A549 (cell line): ENCODE results near the gene PTPDC1. TPM values are rescaled to one million over a fixed set of nuclear protein-coding genes. Genes with fewer than 3 reads are reported as not detected.
"Not testable (repeated sequence)": the region's sequence is repeated elsewhere in the genome, so short reads cannot be mapped to it uniquely, and the experiment has no call there.

Source experiments
- ATAC-seq, 2 experiments: fragments of 200-7000 bp in 1 of 2; fragments of >200 bp in 1 of 2; cut with Nextera tagmentation in 1 of 2; cut with Tn5 transposase in 1 of 2; 3 replicates each; pipeline versions ENCODE4 v1.8.0 to v1.9.1; 2018 to 2020; ENCODE audit warnings: mild to moderate bottlenecking in 1 of 2, moderate library complexity in 1 of 2
- CTCF ChIA-PET: fragments of 300-600 bp; sonication (Branson Sonifier 250); formaldehyde crosslinking; extraction: SDS; loops from one replicate; lab custom pipeline; 2021; ENCODE audit warnings: antibody characterized with exemption, inconsistent platforms; lab: Yijun Ruan, JAX
- POLR2A ChIA-PET: fragments of 350-600 bp; formaldehyde crosslinking; extraction: SDS; loops from one replicate; lab custom pipeline; 2021; ENCODE audit warnings: antibody characterized with exemption, inconsistent platforms; lab: Yijun Ruan, JAX
- DNase-seq, 2 experiments: peaks; one replicate each; pipeline versions ENCODE4 v3.0.0 to v3.0.0-alpha.2; 2011 to 2016; ENCODE audit warnings: low read depth in 1 of 2, low spot score in 1 of 2
- FAIRE-seq: peaks from 2 replicates; lab custom pipeline; 2011; peaks lifted over from hg19 to GRCh38; lab: Jason Lieb, UNC
- H3K27ac ChIP-seq, 2 experiments: fragments of >200 bp; sonication (Bioruptor Twin); formaldehyde crosslinking; 3 replicates each; pipeline ENCODE4 v1.5.1; 2016 to 2017
- H3K4me1 ChIP-seq: fragments of >200 bp; sonication (Bioruptor Twin); formaldehyde crosslinking; 3 replicates; pipeline ENCODE4 v1.6.1; 2016
- H3K4me2 ChIP-seq: fragments of >200 bp; sonication (Bioruptor Twin); formaldehyde crosslinking; 3 replicates; pipeline ENCODE4 v1.6.1; 2016
- H3K4me3 ChIP-seq: fragments of >200 bp; sonication (Bioruptor Twin); formaldehyde crosslinking; 3 replicates; pipeline ENCODE4 v1.5.1; 2016
- H3K9me3 ChIP-seq: fragments of >200 bp; sonication (Bioruptor Twin); formaldehyde crosslinking; 3 replicates; pipeline ENCODE4 v1.6.1; 2016
- BHLHE40 ChIP-seq: IDR thresholded peaks from 2 replicates; pipeline ENCODE4 v1.6.1; 2012; ENCODE audit warnings: low read depth, low read length, inconsistent platforms
- CBX8 ChIP-seq: fragments of 200-600 bp; sonication (generic); IDR thresholded peaks from 2 replicates; pipeline ENCODE4 v1.6.1; 2016
- CEBPB ChIP-seq, 2 experiments: fragments of >200 bp in 1 of 2; sonication (Bioruptor Twin) in 1 of 2; formaldehyde crosslinking in 1 of 2; IDR thresholded peaks; 2 replicates each; pipeline ENCODE4 v1.6.1; 2012 to 2016
- CHD4 ChIP-seq: fragments of 200-600 bp; sonication (generic); IDR thresholded peaks from 2 replicates; pipeline ENCODE4 v1.6.1; 2016; ENCODE audit warnings: antibody characterized with exemption, mild to moderate bottlenecking, borderline replicate concordance
- CTCF ChIP-seq: fragments of >200 bp; sonication (Bioruptor Twin); formaldehyde crosslinking; IDR thresholded peaks from 3 replicates; pipeline ENCODE4 v1.5.1; 2016
- EHF ChIP-seq: fragments of 250-450 bp; sonication (Bioruptor Pico); IDR thresholded peaks from 2 replicates; pipeline ENCODE4 v1.5.0; 2020; ENCODE audit warnings: mild to moderate bottlenecking
- EP300 ChIP-seq, 2 experiments: fragments of >200 bp; sonication (Bioruptor Twin); formaldehyde crosslinking; IDR thresholded peaks; 2 replicates in 1 of 2; 3 replicates in 1 of 2; pipeline ENCODE4 v1.6.1; 2016 to 2017
- HEYL ChIP-seq: fragments of 250-450 bp; sonication (Bioruptor Pico); IDR thresholded peaks from 2 replicates; pipeline ENCODE4 v1.8.0; 2021; ENCODE audit warnings: mild to moderate bottlenecking, moderate library complexity
- HMGXB4 ChIP-seq: fragments of 250-450 bp; sonication (Bioruptor Pico); IDR thresholded peaks from 2 replicates; pipeline ENCODE4 v1.5.0; 2021; ENCODE audit warnings: mild to moderate bottlenecking, moderate library complexity, borderline replicate concordance
- KDM5A ChIP-seq: fragments of 200-600 bp; sonication (generic); IDR thresholded peaks from 2 replicates; pipeline ENCODE4 v1.6.1; 2016; ENCODE audit warnings: antibody characterized with exemption, mild to moderate bottlenecking
- MAFK ChIP-seq: fragments of 450-650 bp; IDR thresholded peaks from 2 replicates; pipeline ENCODE4 v1.6.1; 2014; ENCODE audit not compliant: partially characterized antibody
- MYC ChIP-seq: IDR thresholded peaks from 2 replicates; pipeline ENCODE4 v1.6.1; 2012; ENCODE audit warnings: mild to moderate bottlenecking, inconsistent platforms, low read length, improper control_type of control experiment, borderline replicate concordance
- NR3C1 ChIP-seq: fragments of >200 bp; sonication (Bioruptor Twin); formaldehyde crosslinking; IDR thresholded peaks from 3 replicates; pipeline ENCODE4 v1.6.1; 2017
- POLR2A ChIP-seq: IDR thresholded peaks from 2 replicates; pipeline ENCODE4 v1.6.1; 2012; ENCODE audit warnings: mild to moderate bottlenecking, low read length
- POLR2AphosphoS2 ChIP-seq: conservative IDR thresholded peaks from 2 replicates; pipeline ENCODE4 v1.6.1; 2012; ENCODE audit warnings: low read length, improper control_type of control experiment, inconsistent platforms
- RAD21 ChIP-seq, 2 experiments: fragments of >200 bp in 1 of 2; sonication (Bioruptor Twin) in 1 of 2; formaldehyde crosslinking in 1 of 2; IDR thresholded peaks in 1 of 2; conservative IDR thresholded peaks in 1 of 2; 2 replicates in 1 of 2; 3 replicates in 1 of 2; pipeline ENCODE4 v1.6.1; 2012 to 2018; ENCODE audit warnings: inconsistent platforms in 1 of 2
- RCOR1 ChIP-seq: fragments of 150-350 bp; IDR thresholded peaks from 2 replicates; pipeline ENCODE4 v1.6.1; 2014; ENCODE audit warnings: antibody characterized with exemption, low read length, low read depth
- RNF2 ChIP-seq: fragments of 200-600 bp; sonication (generic); IDR thresholded peaks from 2 replicates; pipeline ENCODE4 v1.6.1; 2016; ENCODE audit warnings: low read depth, mild to moderate bottlenecking, antibody characterized with exemption, moderate library complexity, borderline replicate concordance
- ZFP36 ChIP-seq: fragments of 450-650 bp; IDR thresholded peaks from 2 replicates; pipeline ENCODE4 v1.6.1; 2014; ENCODE audit warnings: borderline replicate concordance; ENCODE audit not compliant: partially characterized antibody
- ZNF302 ChIP-seq: fragments of 250-450 bp; sonication (Bioruptor Pico); IDR thresholded peaks from 2 replicates; pipeline ENCODE4 v1.9.0; 2021; ENCODE audit warnings: inconsistent platforms, mild to moderate bottlenecking, moderate library complexity
- WGBS: methylation state at CpG from one replicate; pipeline ENCODE4 v1.1.6; 2017; ENCODE audit errors: missing lambda C conversion rate; 5-methylcytosine and 5-hydroxymethylcytosine counted together
- polyA plus RNA-seq, 4 experiments: library from polyadenylated mRNA; depleted of rRNA in 3 of 4; stranded (reverse); fragments of >200 nt; fragmentation: RNase III in 1 of 4; extraction: RNeasy Plus Mini Kit Qiagen cat#74134 plus additional on column Dnase treatment in 1 of 4; gene quantifications; 2 replicates in 3 of 4; 3 replicates in 1 of 4; pipeline ENCODE4 v1.2.3, GENCODE V29; 2011 to 2017
- TF ChIP-seq, protein P1 (sequence below): IDR thresholded peaks from 2 replicates; pipeline ENCODE4 v1.6.1; 2012
- TF ChIP-seq, protein P2 (sequence below): IDR thresholded peaks from 2 replicates; pipeline ENCODE4 v1.6.1; 2012; ENCODE audit warnings: low read depth, borderline replicate concordance

The PTPDC1 gene
- polyA plus RNA-seq, 2 of the 4 experiments (the other 2 are of a cell fraction): 3.8 to 16.9 TPM

DNA sequence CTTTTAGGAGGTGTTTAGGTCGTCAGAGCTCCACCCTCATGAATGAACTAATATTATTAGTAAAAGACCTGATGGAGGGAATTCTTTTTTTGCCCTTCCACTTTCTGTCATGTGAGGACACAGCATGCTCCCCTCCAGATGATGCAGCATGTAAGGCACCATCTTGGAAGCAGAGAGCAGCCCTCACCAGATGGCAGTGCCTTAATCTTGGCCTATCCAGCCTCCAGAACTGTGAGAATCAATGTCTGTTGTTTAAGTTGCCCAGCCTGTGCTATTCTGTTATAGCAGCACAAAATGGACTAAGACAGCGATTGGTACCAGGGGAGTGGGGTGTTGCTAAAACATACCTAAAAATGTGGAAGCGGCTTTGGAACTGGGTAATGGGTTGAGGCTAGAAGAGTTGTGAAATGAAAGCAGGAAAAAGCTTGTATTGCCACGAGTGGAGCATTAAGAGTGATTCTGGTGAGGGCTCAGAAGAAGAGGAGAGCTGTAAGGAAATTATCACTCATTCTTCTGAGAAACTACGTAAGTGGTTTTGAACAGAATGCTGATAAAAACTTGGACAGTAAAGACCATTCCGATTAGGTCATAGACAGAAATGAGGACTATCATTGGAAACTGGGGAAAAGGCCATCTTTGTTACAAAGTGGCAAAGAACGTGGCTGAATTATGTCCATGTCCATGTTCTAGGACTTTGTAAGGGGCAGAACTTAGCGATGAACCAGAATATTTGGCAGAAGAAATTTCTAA is 28.6 kb downstream of the PTPDC1 start:
- Histone ChIP-seq H3K4me3 (no peak overlapping the region), H3K9me3 (no peaks in the 10 kb centered on the region), H3K27ac (no peak overlapping the region), H3K4me2 (no peak overlapping the region), H3K4me1 (no peaks in the 10 kb centered on the region)
- WGBS: 81% methylated on average over 8 of the region's 8 CpGs
- ChIA-PET POLR2A (no interaction called here), CTCF (no interaction called here)
- no peak for FAIRE-seq
- no peak for DNase-seq
- TF ChIP-seq MAFK (no peak), RCOR1 (no peak), EHF (CRISPR knock-in tag) (no peak), POLR2A (no peak), CBX8 (no peak), CEBPB (IDR thresholded peaks at IDR 0.05) (no peak), RAD21 (conservative IDR thresholded peaks at IDR 0.05 in 1 of 2, IDR thresholded peaks at IDR 0.05 in 1 of 2) (no peak), POLR2AphosphoS2 (no peak), HMGXB4 (CRISPR knock-in tag) (no peak), CTCF (no peak), EP300 (IDR thresholded peaks at IDR 0.05) (no peak), CHD4 (no peak), BHLHE40 (no peak), RNF2 (no peak)
- TF ChIP-seq, protein P1, sequence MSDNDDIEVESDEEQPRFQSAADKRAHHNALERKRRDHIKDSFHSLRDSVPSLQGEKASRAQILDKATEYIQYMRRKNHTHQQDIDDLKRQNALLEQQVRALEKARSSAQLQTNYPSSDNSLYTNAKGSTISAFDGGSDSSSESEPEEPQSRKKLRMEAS: no peak
- TF ChIP-seq, all 56 proteins: peak for 0
- ATAC-seq: no peak

- H3K4me3 ChIP-seq, H3K4me2 ChIP-seq, H3K27ac ChIP-seq, ATAC-seq, POLR2A ChIA-PET, H3K9me3 ChIP-seq, DNase-seq, FAIRE-seq, H3K4me1 ChIP-seq: not testable (repeated sequence)
- 85% methylated on average over 7 of the region's 7 CpGs for WGBS
- CTCF ChIA-PET: interaction anchor here (0.7 kb wide), 2 partner anchors 45 to 171 kb away, joined by 3 to 4 read pairs; no protein-coding TSS in a partner anchor
Observed at GRCh38 chr9:94120088-94120487, 35.8 kb downstream of the PTPDC1 start.

DNA sequence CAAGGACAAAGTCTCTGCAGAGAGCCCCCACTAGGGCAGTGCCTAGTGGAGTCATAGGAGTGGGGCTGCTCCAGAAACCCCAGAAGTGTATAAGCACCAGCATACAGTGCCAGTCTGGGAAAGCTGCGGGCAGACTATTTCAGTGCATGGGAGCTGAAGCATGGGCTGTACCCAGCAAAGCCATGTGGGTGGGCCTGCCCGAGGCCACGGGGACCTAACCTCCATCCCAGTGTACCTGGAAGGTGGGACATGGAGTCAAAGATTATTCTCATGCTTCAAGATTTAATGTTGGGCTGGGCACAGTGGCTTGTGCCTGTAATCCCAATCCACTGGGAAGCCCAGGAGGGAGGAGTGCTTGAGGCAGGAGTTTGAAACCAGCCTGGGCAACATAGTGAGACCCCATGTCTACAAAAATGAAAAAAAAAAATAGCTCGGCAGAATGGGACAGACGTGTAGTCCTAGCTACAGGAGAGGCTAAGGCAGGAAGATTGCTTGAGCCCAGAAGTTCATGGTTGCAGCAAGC is 36.7 kb downstream of the PTPDC1 start:
- POLR2A ChIA-PET: interaction anchor here (0.7 kb wide), 1 partner anchor 45 kb away, joined by 4 read pairs; no protein-coding TSS in a partner anchor
- Histone ChIP-seq H3K27ac (no peak overlapping the region), H3K4me1 (no peaks in the 10 kb centered on the region), H3K4me2 (no peak overlapping the region), H3K9me3 (peaks cover 15% of the 10 kb centered on the region; the same call in 2 of the 3 replicates), H3K4me3 (no peak overlapping the region)
- CTCF ChIA-PET: interaction anchor here (0.6 to 1.0 kb wide), 2 partner anchors 46 to 890 kb away, joined by 3 read pairs; no protein-coding TSS in a partner anchor
- no peak for FAIRE-seq
- no peak for DNase-seq
- 76% methylated on average over 5 of the region's 5 CpGs for WGBS
- no peak for ATAC-seq
- TF ChIP-seq ZNF302 (CRISPR knock-in tag): no peak
- TF ChIP-seq CTCF: no peak
- TF ChIP-seq MYC: no peak
- TF ChIP-seq ZFP36: no peak
- TF ChIP-seq CBX8: no peak
- no peak for TF ChIP-seq POLR2A
- TF ChIP-seq HMGXB4 (CRISPR knock-in tag): no peak
- TF ChIP-seq, protein P1: no peak
- TF ChIP-seq, protein P2, sequence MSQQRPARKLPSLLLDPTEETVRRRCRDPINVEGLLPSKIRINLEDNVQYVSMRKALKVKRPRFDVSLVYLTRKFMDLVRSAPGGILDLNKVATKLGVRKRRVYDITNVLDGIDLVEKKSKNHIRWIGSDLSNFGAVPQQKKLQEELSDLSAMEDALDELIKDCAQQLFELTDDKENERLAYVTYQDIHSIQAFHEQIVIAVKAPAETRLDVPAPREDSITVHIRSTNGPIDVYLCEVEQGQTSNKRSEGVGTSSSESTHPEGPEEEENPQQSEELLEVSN: no peak
- no peak for TF ChIP-seq KDM5A
- TF ChIP-seq HEYL (CRISPR knock-in tag): no peak
- TF ChIP-seq RCOR1: no peak
- TF ChIP-seq NR3C1: no peak
